Colonic mucosa (tissue), 4 donors: ENCODE data around the gene HADHB. TPM values are rescaled to one million over a fixed set of nuclear protein-coding genes. Genes with fewer than 3 reads are reported as not detected.

Experiments
- DNase-seq: peaks from one replicate; pipeline ENCODE4 v3.0.0-alpha.2; 2020
- H3K27ac ChIP-seq: fragments of 200-600 bp; one replicate; pipeline ENCODE4 v1.8.0; 2021
- H3K27me3 ChIP-seq: fragments of 200-600 bp; one replicate; pipeline ENCODE4 v1.8.0; 2021
- H3K36me3 ChIP-seq: fragments of 200-600 bp; one replicate; pipeline ENCODE4 v1.8.0; 2021
- H3K4me1 ChIP-seq: fragments of 200-600 bp; one replicate; pipeline ENCODE4 v1.8.0; 2021; ENCODE audit warnings: mild to moderate bottlenecking
- H3K4me3 ChIP-seq: fragments of 200-600 bp; one replicate; pipeline ENCODE4 v1.8.0; 2021
- H3K9ac ChIP-seq, 2 donors: one replicate each; pipeline ENCODE4 v1.7.0; 2013; ENCODE audit warnings: control low read depth in 2 of 2, low read depth in 2 of 2, low read length in 2 of 2
- H3K9me3 ChIP-seq: fragments of 200-600 bp; one replicate; pipeline ENCODE4 v1.8.0; 2021
- intact Hi-C: fragments of 100-400 bp; cut with DNase I; formaldehyde crosslinking; loops from one replicate; pipeline ENCODE4 v1.14.1; 2022
- total RNA-seq, 2 donors: library from RNA; stranded (reverse); fragmentation: NEBNext Ultra II Directional in 1 of 2; extraction: Animal tissue kit (Norgen Biotek cat#: 25700) in 1 of 2; gene quantifications; one replicate each; pipeline ENCODE4 v1.2.1, GENCODE V29; 2021
- TF ChIP-seq, protein P1 (sequence below): fragments of 200-600 bp; IDR thresholded peaks from one replicate; pipeline ENCODE4 v1.8.0; 2022; ENCODE audit warnings: antibody characterized with exemption, mild to moderate bottlenecking
- donor health status: healthy.
- donor health status: DM: no; HTN: no; CAD: no.
- donor health status: DM: no; HTN: no; CAD: no.

Gene HADHB
- total RNA-seq, 2 donors from 2014 or later, result 105 to 160 TPM

DNA sequence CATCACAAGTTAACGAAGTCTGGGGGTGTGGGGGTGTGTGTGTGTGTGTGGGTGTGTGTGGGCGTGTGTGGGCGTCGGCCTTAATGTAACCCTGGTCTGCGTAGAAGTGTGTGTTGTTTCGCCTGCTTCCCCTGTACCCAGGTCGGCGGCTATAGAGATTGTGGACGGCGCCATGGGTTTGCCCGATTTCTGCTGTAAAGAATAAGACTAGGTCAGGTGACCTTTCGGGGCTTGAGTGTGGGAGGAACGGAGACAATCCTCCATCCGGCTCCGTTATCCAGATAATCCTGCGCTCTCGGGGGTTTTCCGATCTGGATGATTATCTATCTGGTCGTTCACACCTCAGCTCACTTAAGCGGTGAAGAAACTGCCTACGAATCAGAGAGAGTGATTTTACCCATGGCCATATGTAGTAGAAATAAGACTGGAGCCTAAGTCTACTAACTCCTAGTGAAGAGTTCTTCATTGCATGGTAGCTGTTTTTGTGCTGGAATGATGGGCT, 543 bp downstream of the HADHB start:
- Histone ChIP-seq H3K27me3 (no peaks in the 10 kb centered on the region), H3K27ac (peak overlapping the region; percentile 96), H3K4me3 (peak overlapping the region; percentile 89), H3K36me3 (no peaks in the 10 kb centered on the region), H3K4me1 (peaks cover 18% of the 10 kb centered on the region), H3K9ac (peak overlapping the region; percentile 90 to 99), H3K9me3 (no peaks in the 10 kb centered on the region)
- peak; percentile 63 for DNase-seq
- TF ChIP-seq, protein P1, sequence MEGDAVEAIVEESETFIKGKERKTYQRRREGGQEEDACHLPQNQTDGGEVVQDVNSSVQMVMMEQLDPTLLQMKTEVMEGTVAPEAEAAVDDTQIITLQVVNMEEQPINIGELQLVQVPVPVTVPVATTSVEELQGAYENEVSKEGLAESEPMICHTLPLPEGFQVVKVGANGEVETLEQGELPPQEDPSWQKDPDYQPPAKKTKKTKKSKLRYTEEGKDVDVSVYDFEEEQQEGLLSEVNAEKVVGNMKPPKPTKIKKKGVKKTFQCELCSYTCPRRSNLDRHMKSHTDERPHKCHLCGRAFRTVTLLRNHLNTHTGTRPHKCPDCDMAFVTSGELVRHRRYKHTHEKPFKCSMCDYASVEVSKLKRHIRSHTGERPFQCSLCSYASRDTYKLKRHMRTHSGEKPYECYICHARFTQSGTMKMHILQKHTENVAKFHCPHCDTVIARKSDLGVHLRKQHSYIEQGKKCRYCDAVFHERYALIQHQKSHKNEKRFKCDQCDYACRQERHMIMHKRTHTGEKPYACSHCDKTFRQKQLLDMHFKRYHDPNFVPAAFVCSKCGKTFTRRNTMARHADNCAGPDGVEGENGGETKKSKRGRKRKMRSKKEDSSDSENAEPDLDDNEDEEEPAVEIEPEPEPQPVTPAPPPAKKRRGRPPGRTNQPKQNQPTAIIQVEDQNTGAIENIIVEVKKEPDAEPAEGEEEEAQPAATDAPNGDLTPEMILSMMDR, result no peak
- intact Hi-C loops, result no loop called here

DNA sequence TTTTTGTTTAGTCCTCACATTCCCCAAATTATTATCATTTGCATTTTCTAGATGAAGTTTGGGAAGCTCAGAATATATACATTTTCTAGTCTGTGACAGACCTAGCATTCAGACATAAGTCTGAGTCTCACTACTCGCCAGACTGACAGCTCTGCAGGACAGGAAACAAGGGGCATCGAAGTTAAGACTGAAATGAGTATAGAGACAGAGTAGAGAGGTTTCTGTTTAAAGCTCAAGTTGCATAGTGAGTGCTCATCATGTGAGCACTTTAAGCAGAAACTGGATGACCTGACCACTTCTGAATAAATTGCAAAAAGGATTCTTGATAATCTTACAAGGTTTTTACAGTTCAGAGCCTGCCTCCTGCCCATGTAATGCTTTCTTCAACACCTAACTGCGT, 1.1 kb downstream of the HADHB start:
- DNase-seq, result no peak
- H3K9ac ChIP-seq, result peak overlapping the region in 1 of 2 donors; percentile 99
- H3K4me3 ChIP-seq, result peak overlapping the region; percentile 89
- no peak overlapping the region for H3K27ac ChIP-seq
- no peaks in the 10 kb centered on the region for H3K9me3 ChIP-seq
- TF ChIP-seq, protein P1, result no peak
- H3K36me3 ChIP-seq, result no peaks in the 10 kb centered on the region
- H3K4me1 ChIP-seq, result peaks cover 16% of the 10 kb centered on the region
- intact Hi-C loops, result no loop called here
- no peaks in the 10 kb centered on the region for H3K27me3 ChIP-seq

GRCh38 chr2:26246818-26247217, 2.1 kb downstream of the HADHB start:
- no peaks in the 10 kb centered on the region for H3K27me3 ChIP-seq
- no peak overlapping the region for H3K9ac ChIP-seq
- no peaks in the 10 kb centered on the region for H3K9me3 ChIP-seq
- TF ChIP-seq, protein P1, result no peak
- no peaks in the 10 kb centered on the region for H3K36me3 ChIP-seq
- no peak for DNase-seq
- intact Hi-C loops, result no loop called here
- H3K4me3 ChIP-seq, result no peak overlapping the region
- H3K4me1 ChIP-seq, result peaks cover 11% of the 10 kb centered on the region
- H3K27ac ChIP-seq, result no peak overlapping the region

- Histone ChIP-seq H3K9ac (no peak overlapping the region), H3K27me3 (no peaks in the 10 kb centered on the region), H3K4me3 (no peak overlapping the region), H3K27ac (no peak overlapping the region), H3K4me1 (peaks cover 11% of the 10 kb centered on the region), H3K36me3 (no peaks in the 10 kb centered on the region), H3K9me3 (no peaks in the 10 kb centered on the region)
- intact Hi-C loops, result no loop called here
- TF ChIP-seq, protein P1, result no peak
- no peak for DNase-seq
These were observed 4.9 kb downstream of the HADHB start for GRCh38 chr2:26249625-26250024.

DNA sequence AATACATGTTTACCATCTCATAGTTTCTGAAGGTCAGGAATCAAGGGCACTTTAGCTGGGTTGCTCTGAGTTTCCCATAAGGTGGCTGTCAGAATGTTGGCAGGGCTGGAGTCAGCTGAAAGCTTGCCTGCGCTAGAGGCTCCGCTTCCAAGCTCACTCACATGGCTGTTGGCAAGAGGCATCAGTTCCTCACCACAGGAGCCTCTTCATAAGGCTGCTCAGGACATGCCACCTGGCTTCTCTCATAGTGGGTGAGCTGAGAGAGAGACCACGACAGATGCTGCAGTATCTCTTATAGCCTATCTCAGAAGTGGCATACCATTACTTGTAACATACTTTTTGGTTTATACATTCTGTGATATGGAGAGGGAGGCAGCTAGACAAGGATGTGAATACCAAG, 7.2 kb downstream of the HADHB start:
- no peak overlapping the region for H3K4me3 ChIP-seq
- no peaks in the 10 kb centered on the region for H3K36me3 ChIP-seq
- H3K27ac ChIP-seq, result no peak overlapping the region
- intact Hi-C loops, result no loop called here
- H3K27me3 ChIP-seq, result no peaks in the 10 kb centered on the region
- H3K9me3 ChIP-seq, result no peaks in the 10 kb centered on the region
- TF ChIP-seq, protein P1, result no peak
- no peak overlapping the region for H3K9ac ChIP-seq
- no peak for DNase-seq
- H3K4me1 ChIP-seq, result no peaks in the 10 kb centered on the region
